KMS-11 (cell line): Measurements from ENCODE around the gene IQCF2.

ENCODE experiments used
- H2AFZ ChIP-seq: fragments of 200-600 bp; sonication (generic); 2 replicates; pipeline ENCODE4 v1.6.1; 2016; ENCODE audit warnings: antibody characterized with exemption, mixed run types, low read depth
- H3K27ac ChIP-seq: fragments of 200-600 bp; sonication (generic); 2 replicates; pipeline ENCODE4 v1.6.1; 2016; ENCODE audit warnings: mild to moderate bottlenecking, mixed run types
- H3K27me3 ChIP-seq: fragments of 200-600 bp; sonication (generic); 2 replicates; pipeline ENCODE4 v1.6.1; 2017; ENCODE audit warnings: mild to moderate bottlenecking, low read depth, mixed run types, moderate library complexity; ENCODE audit not compliant: insufficient read depth
- H3K36me3 ChIP-seq: fragments of 200-600 bp; sonication (generic); 2 replicates; pipeline ENCODE4 v1.6.1; 2017; ENCODE audit warnings: mild to moderate bottlenecking, mixed run types; ENCODE audit not compliant: insufficient read depth
- H3K4me1 ChIP-seq: fragments of 200-600 bp; sonication (generic); 2 replicates; pipeline ENCODE4 v1.6.1; 2016; ENCODE audit warnings: mild to moderate bottlenecking, low read depth, mixed run types; ENCODE audit not compliant: poor library complexity, severe bottlenecking
- H3K4me2 ChIP-seq: fragments of 200-600 bp; sonication (generic); 2 replicates; pipeline ENCODE4 v1.7.0; 2016; ENCODE audit warnings: mild to moderate bottlenecking, mixed run types
- H3K4me3 ChIP-seq: fragments of 200-600 bp; sonication (generic); IDR thresholded peaks from 2 replicates; pipeline ENCODE4 v1.6.1; 2017; ENCODE audit warnings: low read depth, low read length, mixed read lengths; ENCODE audit not compliant: insufficient read depth
- H3K79me2 ChIP-seq: fragments of 200-600 bp; sonication (generic); 2 replicates; pipeline ENCODE4 v1.6.1; 2016; ENCODE audit warnings: low read depth, mixed run types; ENCODE audit not compliant: insufficient read depth
- H3K9ac ChIP-seq: fragments of 200-600 bp; sonication (generic); 2 replicates; pipeline ENCODE4 v1.6.1; 2016; ENCODE audit warnings: mild to moderate bottlenecking, mixed run types
- H4K20me1 ChIP-seq: fragments of 200-600 bp; sonication (generic); 2 replicates; pipeline ENCODE4 v1.6.1; 2016; ENCODE audit warnings: mild to moderate bottlenecking, mixed run types; ENCODE audit not compliant: insufficient read depth
- CTCF ChIP-seq: fragments of 200-600 bp; sonication (generic); conservative IDR thresholded peaks from 2 replicates; pipeline ENCODE4 v1.6.1; 2017; ENCODE audit warnings: low read depth, mild to moderate bottlenecking, antibody characterized with exemption, low read length, moderate library complexity, mixed read lengths

The IQCF2 gene

DNA sequence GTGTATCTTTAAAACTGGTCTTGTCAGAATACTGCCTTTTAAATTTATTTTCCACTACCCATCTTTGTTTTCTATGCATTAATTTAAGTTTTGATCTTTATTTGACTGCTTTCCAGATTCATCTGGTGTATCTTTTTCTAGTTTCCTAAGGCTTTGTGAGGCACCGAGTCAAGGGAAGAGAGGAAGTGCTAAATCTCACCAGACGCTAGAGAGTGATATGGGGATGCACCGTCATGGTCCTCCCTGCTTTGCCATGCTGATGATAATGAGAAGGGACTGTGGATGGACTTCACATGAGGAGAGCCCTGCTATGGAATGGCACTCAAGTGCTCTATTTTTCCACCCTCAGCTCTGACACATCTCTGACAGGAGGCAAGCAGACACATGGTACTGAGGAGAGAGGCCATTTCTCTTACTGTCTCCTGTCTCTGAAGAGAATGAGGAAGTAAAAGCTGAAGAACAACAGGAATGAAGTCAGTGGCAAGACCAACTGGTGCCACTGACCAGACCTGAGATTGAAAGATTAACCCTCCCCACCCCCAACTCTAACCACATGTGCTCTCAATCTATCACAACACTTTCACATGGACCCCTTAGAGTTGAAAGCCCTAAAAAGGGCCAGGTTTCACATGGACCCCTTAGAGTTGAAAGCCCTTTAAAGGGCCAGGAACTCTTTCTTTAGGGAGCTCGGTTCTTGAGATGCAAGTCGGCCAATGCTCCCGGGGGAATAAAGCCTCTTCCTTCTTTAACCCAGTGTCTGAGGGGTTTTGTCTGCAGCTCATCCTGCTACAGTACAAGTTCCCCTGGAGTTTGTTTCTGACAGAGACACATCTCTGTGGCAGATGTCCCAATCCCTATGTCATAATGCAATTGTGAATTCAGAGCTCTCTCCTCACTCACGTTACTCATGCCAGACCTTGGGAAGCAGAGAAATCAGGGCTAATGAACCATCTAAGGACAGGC lies at the start of gene IQCF2:
Gene IQCF2, plus strand, starts transcription at position 913 of the 963 bp plus-strand sequence. CDS start 52 bp downstream, outside the sequence.
- H3K27me3 ChIP-seq, result no peaks in the 10 kb centered on the region
- no peaks in the 10 kb centered on the region for H3K4me1 ChIP-seq
- H3K27ac ChIP-seq, result no peak within 1 kb of the TSS
- no peak within 1 kb of the TSS for H2AFZ ChIP-seq
- H3K9ac ChIP-seq, result no peak within 1 kb of the TSS
- H4K20me1 ChIP-seq, result no peaks in the 10 kb centered on the region
- H3K36me3 ChIP-seq, result no peaks in the 10 kb centered on the region
- no peak within 1 kb of the TSS for H3K4me2 ChIP-seq
- no peaks in the 10 kb centered on the region for H3K79me2 ChIP-seq
- H3K4me3 ChIP-seq, result no peak within 1 kb of the TSS
- TF ChIP-seq CTCF, result no peak

DNA sequence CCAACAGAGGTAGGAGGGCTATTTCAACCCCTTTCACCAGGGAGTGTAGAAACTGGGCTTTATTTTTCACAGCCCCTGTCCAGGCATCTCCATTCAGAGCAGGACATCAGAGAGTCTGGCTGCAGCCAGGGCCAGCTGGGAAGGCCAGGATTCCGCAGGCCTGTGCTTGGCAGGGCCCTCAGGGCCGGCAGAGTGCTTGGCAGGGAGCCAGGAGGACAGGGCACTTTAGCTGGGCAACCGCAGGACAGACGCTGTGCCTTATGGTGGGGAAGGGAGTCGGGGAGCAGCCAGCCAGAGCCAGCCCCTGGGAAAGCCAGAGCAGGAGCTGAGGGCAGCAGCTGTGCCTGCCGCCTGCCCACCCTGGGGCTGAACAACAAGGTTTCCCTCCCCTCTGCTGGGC lies 47.9 kb upstream of the IQCF2 start:
- no peak overlapping the region for H3K9ac ChIP-seq
- H3K27me3 ChIP-seq, result no peaks in the 10 kb centered on the region
- H3K36me3 ChIP-seq, result no peaks in the 10 kb centered on the region
- H3K4me3 ChIP-seq, result no peak overlapping the region
- no peak overlapping the region for H3K4me2 ChIP-seq
- no peak overlapping the region for H3K27ac ChIP-seq
- no peaks in the 10 kb centered on the region for H3K4me1 ChIP-seq
- no peak for TF ChIP-seq CTCF
- no peak overlapping the region for H2AFZ ChIP-seq
- no peaks in the 10 kb centered on the region for H4K20me1 ChIP-seq
- H3K79me2 ChIP-seq, result no peaks in the 10 kb centered on the region

DNA sequence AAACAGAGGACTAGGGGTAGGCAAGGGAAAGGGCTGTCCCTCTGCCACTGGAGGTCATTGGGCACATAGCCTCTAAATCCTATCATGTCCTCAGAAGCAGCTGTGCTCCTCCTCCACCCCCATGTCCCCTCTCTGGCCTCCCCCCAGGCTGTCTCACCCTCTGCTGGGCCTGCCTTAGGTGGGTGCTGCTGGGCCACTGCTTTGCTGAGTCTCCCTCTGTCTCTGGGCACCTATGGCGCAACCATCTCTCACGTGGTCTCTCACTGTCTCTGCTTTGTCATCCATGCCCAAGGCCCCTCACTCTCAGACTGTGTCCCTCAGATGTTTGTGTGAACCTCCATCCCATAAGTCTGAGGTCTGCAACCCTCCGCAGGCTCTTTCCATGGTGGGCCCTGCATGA lies 47.4 kb upstream of the IQCF2 start:
- Histone ChIP-seq H2AFZ (no peak overlapping the region), H4K20me1 (no peaks in the 10 kb centered on the region), H3K36me3 (no peaks in the 10 kb centered on the region), H3K4me1 (no peaks in the 10 kb centered on the region), H3K27me3 (no peaks in the 10 kb centered on the region), H3K27ac (no peak overlapping the region), H3K79me2 (no peaks in the 10 kb centered on the region), H3K4me2 (no peak overlapping the region), H3K9ac (no peak overlapping the region), H3K4me3 (no peak overlapping the region)
- TF ChIP-seq CTCF, result no peak

DNA sequence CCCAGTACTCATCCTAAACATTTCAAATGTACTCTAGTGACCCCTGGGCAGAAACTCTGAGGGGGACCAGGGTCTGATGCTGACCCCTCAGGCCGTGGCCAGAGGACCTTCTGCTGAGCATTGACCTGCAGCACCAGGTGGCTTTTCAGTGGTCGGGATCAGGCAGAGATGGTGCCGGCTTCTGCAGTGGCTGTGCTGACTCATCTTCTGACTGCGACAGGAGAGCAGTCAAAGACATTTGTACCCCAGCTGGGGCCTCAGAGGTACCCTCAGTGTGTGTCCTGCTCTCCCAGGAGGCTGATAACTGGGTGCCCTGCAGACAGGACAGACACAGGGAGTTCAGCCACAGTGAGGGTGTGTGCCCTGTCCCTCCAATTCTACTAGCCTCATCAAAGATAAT lies 45.8 kb upstream of the IQCF2 start:
- no peak overlapping the region for H3K9ac ChIP-seq
- H2AFZ ChIP-seq, result no peak overlapping the region
- H3K4me3 ChIP-seq, result no peak overlapping the region
- H3K4me2 ChIP-seq, result no peak overlapping the region
- H3K27me3 ChIP-seq, result no peaks in the 10 kb centered on the region
- H4K20me1 ChIP-seq, result no peaks in the 10 kb centered on the region
- no peaks in the 10 kb centered on the region for H3K4me1 ChIP-seq
- TF ChIP-seq CTCF, result no peak
- no peaks in the 10 kb centered on the region for H3K36me3 ChIP-seq
- H3K79me2 ChIP-seq, result no peaks in the 10 kb centered on the region
- no peak overlapping the region for H3K27ac ChIP-seq
